Transverse colon (tissue), 4 donors: ENCODE measurements around the gene TRIM25.

Experiments used
- CTCF ChIP-seq, 5 experiments: fragments of 200-600 bp in 3 of 5; fragments of 450-650 bp in 2 of 5; sonication (generic) in 3 of 5; IDR thresholded peaks; 1 replicate in 2 of 5; 2 replicates in 3 of 5; pipeline ENCODE4 v1.5.1; 2016 to 2017; ENCODE audit warnings: antibody characterized with exemption in 5 of 5, inconsistent platforms in 3 of 5, mild to moderate bottlenecking in 2 of 5, moderate library complexity in 1 of 5
- EP300 ChIP-seq: sonication (generic); formaldehyde crosslinking; IDR thresholded peaks from one replicate; pipeline ENCODE4 v1.6.1; 2017; ENCODE audit warnings: antibody characterized with exemption, low read depth
- POLR2A ChIP-seq: fragments of 450-650 bp; IDR thresholded peaks from one replicate; pipeline ENCODE4 v1.6.1; 2016; ENCODE audit warnings: antibody characterized with exemption, mild to moderate bottlenecking, moderate library complexity
- POLR2AphosphoS5 ChIP-seq, 3 donors: sonication (generic); formaldehyde crosslinking; IDR thresholded peaks; one replicate each; pipeline ENCODE4 v1.6.1; 2016; ENCODE audit warnings: antibody characterized with exemption in 3 of 3

GRCh38 chr17:56918916-56919315 is 5.1 kb upstream of the TRIM25 start:
- TF ChIP-seq CTCF (IDR thresholded peaks at IDR 0.05) (no peak), EP300 (no peak), POLR2A (no peak), POLR2AphosphoS5 (IDR thresholded peaks at IDR 0.05) (no peak)
